Upper lobe of right lung (tissue), 1 donor: Measurements from ENCODE around the gene GRK3. TPM values are rescaled to one million over a fixed set of nuclear protein-coding genes. Genes with fewer than 3 reads are reported as not detected.

Experiments used
- ATAC-seq: fragments of 200-7000 bp; cut with Tn5 transposase; one replicate; pipeline ENCODE4 v1.9.1; 2020; ENCODE audit warnings: mild to moderate bottlenecking, moderate library complexity
- DNase-seq: peaks from one replicate; pipeline ENCODE4 v3.0.0-alpha.2; 2020
- H3K27ac ChIP-seq: fragments of 200-600 bp; one replicate; pipeline ENCODE4 v1.8.0; 2022
- H3K27me3 ChIP-seq: fragments of 200-600 bp; one replicate; pipeline ENCODE4 v1.8.0; 2022; ENCODE audit warnings: mild to moderate bottlenecking
- H3K36me3 ChIP-seq: fragments of 200-600 bp; one replicate; pipeline ENCODE4 v1.8.0; 2022
- H3K4me1 ChIP-seq: fragments of 200-600 bp; one replicate; pipeline ENCODE4 v1.8.0; 2022
- H3K4me3 ChIP-seq: fragments of 200-600 bp; one replicate; pipeline ENCODE4 v1.8.0; 2022; ENCODE audit warnings: mild to moderate bottlenecking
- H3K9me3 ChIP-seq: fragments of 200-600 bp; one replicate; pipeline ENCODE4 v1.8.0; 2022
- CTCF ChIP-seq: fragments of 200-600 bp; IDR thresholded peaks from one replicate; pipeline ENCODE4 v1.8.0; 2022; ENCODE audit warnings: antibody characterized with exemption
- intact Hi-C: fragments of 100-400 bp; cut with DNase I; formaldehyde crosslinking; loops from one replicate; pipeline ENCODE4 v1.11.0; 2022
- total RNA-seq: library from RNA; stranded (reverse); fragmentation: NEBNext Ultra II Directional; extraction: Animal tissue kit (Norgen Biotek cat#: 25700); gene quantifications from one replicate; pipeline ENCODE4 v1.2.1, GENCODE V29; 2021
- donor health status: DM: no; HTN: yes; CAD: no; lungs with severe emphysema.

GRK3 gene
- total RNA-seq, 1 donor from 2014 or later, result 26.0 TPM

- no peaks in the 10 kb centered on the region for H3K27me3 ChIP-seq
- no peaks in the 10 kb centered on the region for H3K9me3 ChIP-seq
- H3K27ac ChIP-seq, result no peak overlapping the region
- ATAC-seq (no peak), DNase-seq (no peak)
- H3K4me3 ChIP-seq, result no peak overlapping the region
- H3K4me1 ChIP-seq, result no peaks in the 10 kb centered on the region
- TF ChIP-seq CTCF, result no peak
- no peaks in the 10 kb centered on the region for H3K36me3 ChIP-seq
- intact Hi-C loops, result no loop called here
Observed at GRCh38 chr22:25729016-25729995, 164.8 kb downstream of the GRK3 start.

GRCh38 chr22:25735650-25736049, 171.2 kb downstream of the GRK3 start:
- no peak overlapping the region for H3K4me3 ChIP-seq
- no peaks in the 10 kb centered on the region for H3K9me3 ChIP-seq
- no peaks in the 10 kb centered on the region for H3K4me1 ChIP-seq
- no peak for TF ChIP-seq CTCF
- H3K36me3 ChIP-seq, result no peaks in the 10 kb centered on the region
- intact Hi-C loops, result no loop called here
- H3K27me3 ChIP-seq, result no peaks in the 10 kb centered on the region
- no peak overlapping the region for H3K27ac ChIP-seq
- no peak for DNase-seq
- ATAC-seq, result no peak

GRCh38 chr22:25736378-25737011, 172.0 kb downstream of the GRK3 start:
- Histone ChIP-seq H3K27ac (no peak overlapping the region), H3K36me3 (no peaks in the 10 kb centered on the region), H3K4me1 (no peaks in the 10 kb centered on the region), H3K4me3 (no peak overlapping the region), H3K27me3 (no peaks in the 10 kb centered on the region), H3K9me3 (no peaks in the 10 kb centered on the region)
- ATAC-seq (no peak), DNase-seq (no peak)
- intact Hi-C loops, result no loop called here
- no peak for TF ChIP-seq CTCF

- intact Hi-C loops, result no loop called here
- no peak for DNase-seq
- H3K27me3 ChIP-seq, result no peaks in the 10 kb centered on the region
- H3K9me3 ChIP-seq, result no peaks in the 10 kb centered on the region
- no peaks in the 10 kb centered on the region for H3K4me1 ChIP-seq
- no peaks in the 10 kb centered on the region for H3K36me3 ChIP-seq
- no peak overlapping the region for H3K4me3 ChIP-seq
- no peak overlapping the region for H3K27ac ChIP-seq
- ATAC-seq, result no peak
- TF ChIP-seq CTCF, result no peak
Observed at GRCh38 chr22:25739659-25740344, 175.3 kb downstream of the GRK3 start.

GRCh38 chr22:25741692-25742626, 177.5 kb downstream of the GRK3 start, which contains the start of gene MYO18B:
Gene MYO18B (plus strand): TSS chr22:25742188. CDS start chr22:25761093, 18,905 bp downstream.
- no peaks in the 10 kb centered on the region for H3K4me1 ChIP-seq
- no peak for TF ChIP-seq CTCF
- DNase-seq (no peak), ATAC-seq (peak; percentile 61)
- H3K36me3 ChIP-seq, result no peaks in the 10 kb centered on the region
- no peaks in the 10 kb centered on the region for H3K27me3 ChIP-seq
- no peaks in the 10 kb centered on the region for H3K9me3 ChIP-seq
- intact Hi-C loops, result no loop called here
- H3K4me3 ChIP-seq, result no peak within 1 kb of the TSS
- H3K27ac ChIP-seq, result no peak within 1 kb of the TSS
